Measurements from ENCODE around the gene GNA12. TPM values are rescaled to one million over a fixed set of nuclear protein-coding genes. Genes with fewer than 3 reads are reported as not detected.

GNA12 gene, protein sequence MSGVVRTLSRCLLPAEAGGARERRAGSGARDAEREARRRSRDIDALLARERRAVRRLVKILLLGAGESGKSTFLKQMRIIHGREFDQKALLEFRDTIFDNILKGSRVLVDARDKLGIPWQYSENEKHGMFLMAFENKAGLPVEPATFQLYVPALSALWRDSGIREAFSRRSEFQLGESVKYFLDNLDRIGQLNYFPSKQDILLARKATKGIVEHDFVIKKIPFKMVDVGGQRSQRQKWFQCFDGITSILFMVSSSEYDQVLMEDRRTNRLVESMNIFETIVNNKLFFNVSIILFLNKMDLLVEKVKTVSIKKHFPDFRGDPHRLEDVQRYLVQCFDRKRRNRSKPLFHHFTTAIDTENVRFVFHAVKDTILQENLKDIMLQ
- 37.4 to 51.7 TPM (median 48.1 TPM) in 5 replicates for total RNA-seq (2022; extraction: Qiagen RNA extraction; ENCODE audit: low read depth)

DNA sequence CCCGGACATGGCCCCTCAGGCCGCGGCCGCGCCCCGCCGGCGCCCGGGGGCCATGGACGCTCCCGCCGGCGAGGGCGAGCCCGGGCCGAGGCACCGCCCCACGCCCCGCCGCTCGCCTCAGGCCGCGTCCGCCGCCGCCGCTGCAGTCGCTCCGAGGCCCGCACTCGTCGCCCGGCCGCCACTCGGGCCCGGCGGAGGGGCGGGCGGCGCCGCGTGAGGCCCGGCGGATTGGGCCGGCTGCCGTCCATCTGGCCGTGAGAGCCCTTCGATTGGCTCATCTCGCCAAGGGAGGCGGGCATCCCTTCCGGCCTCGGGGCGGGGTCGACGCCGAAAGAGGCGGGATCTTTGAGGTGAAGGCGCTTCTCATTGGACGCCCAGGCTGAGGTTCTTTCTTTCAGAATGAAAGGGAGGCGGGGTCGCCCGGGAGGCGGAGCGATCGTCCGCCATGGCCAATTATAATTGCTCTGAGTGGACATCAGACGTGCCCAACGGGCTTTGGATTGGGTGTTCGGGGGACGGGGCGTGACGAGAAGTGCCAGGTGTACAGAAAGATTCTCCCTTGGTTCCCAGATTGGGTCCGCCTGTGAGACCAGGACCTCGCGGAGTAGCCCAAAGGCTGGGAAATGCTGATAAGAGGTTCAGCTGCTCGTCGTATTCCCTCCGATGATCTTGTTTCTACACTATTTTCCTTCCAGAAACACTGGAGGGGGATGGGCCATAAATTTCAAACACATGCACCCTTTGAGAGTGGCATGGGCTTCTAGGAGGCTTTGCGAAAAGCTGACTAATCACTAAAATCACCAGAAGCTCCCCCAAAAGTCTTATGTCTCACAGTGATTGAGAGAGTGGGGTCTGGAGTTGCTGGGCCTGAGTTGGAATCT lies at the start of gene GNA12:
GNA12 (minus strand) TSS at position 156 of the 881 bp plus-strand sequence; CDS start at position 9, 147 bp downstream.

GRCh38 chr7:2687881-2688318 lies 156.2 kb downstream of the GNA12 start, which contains the start of gene AMZ1:
Gene AMZ1, plus strand, starts transcription at chr7:2688202. Its CDS starts 12,250 bp downstream, at chr7:2700452.

Other genes with a start within 250 kb of the GNA12 start
- 49.0 to 70.3 TPM (median 56.4 TPM) in 5 replicates for gene TTYH3, start 212.3 kb downstream of the GNA12 start, total RNA-seq (2022; extraction: Qiagen RNA extraction; ENCODE audit: low read depth)
- 0.01 to 0.05 TPM in 2 of 5 replicates, not detected in the others for gene AMZ1, start 156.1 kb downstream of the GNA12 start, total RNA-seq (2022; extraction: Qiagen RNA extraction; ENCODE audit: low read depth)
- 1.1 to 2.1 TPM (median 1.3 TPM) in 5 replicates for gene CARD11, start 199.6 kb upstream of the GNA12 start, total RNA-seq (2022; extraction: Qiagen RNA extraction; ENCODE audit: low read depth)